Ammon's horn (tissue), 1 donor: ENCODE results near the gene TNPO3.

Experiments used
- DNase-seq: peaks from one replicate; pipeline ENCODE4 v3.0.0-alpha.2; 2016; ENCODE audit warnings: low spot score

The TNPO3 gene

DNA sequence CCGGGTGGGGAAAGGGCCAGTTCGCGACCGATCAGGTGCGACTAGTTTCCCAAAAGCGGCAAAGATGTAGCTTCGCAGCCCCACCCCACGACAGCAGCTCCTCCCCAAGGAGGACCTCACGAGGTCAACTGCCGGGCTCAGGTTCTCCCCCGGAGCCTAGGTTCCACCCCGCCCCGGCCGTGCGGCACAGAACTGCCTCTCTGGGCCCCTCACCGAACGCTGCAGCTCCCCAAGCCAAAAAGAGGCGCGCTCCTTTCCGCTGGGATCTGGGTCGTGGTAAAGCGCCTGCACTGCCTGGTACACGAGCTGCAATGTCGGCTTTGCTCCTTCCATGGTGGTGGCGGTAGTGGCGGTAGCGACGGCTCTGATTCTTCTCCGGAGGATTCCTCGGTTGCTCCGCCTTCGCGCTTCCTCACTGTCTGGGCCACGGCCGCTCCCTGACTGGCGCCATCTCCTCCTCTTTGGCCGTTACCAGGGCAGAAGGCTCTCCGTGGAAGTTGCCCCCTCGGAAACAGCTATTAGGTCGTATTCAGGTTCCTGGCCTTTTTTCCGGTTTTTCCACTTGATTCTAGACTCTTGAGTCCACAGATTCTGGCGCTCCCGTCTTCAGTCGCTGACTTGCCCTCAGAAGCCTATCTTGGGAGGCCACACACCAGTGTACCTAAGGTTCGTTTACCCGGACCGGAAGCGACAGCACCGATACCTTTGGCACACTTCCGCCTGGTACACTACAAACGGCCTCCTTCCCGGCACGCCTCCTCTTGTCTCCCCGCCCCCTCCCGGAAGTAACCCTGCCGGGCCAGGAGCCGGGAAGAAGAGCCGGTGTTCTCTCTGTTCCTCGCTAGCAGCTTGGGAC is at the start of gene TNPO3:
Gene TNPO3, minus strand, starts transcription at position 674 of the 856 bp plus-strand sequence. Its CDS starts 341 bp downstream, at position 333.
- peak; percentile 94 for DNase-seq

DNA sequence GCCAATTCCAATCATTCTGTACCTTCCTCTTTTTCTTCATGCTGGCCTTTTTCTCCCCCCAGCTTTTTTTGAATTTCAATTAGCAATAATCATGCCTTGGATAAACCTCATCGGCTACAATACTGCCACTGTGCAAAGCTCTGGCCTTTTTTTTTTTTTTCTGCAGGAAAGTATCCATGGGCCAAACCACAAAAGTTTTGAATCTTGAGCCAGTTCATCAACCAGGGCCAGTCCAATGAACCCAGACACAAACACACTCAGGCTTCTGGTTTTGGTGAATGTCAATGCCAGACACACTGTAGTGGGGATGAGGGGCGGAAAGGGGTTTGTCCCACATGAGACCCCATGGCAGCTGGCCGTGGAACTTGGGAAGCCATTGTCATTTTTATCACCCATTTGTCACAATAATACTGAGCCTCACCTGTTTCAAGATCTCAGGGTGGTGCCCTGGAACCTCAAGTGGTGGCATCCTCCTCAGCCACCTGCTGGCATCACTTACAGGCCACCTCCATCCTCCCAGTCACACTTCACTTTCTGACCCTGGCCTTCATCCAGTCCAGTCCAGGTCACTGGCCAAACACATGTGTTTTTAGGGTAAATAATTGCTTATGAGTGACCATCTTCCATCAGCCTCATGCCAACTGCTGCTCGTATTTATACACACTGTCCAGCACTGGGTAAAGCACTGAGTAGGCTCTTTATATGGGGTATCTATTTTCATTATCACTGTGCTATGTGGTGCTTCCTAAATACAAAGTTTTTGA is 48.8 kb upstream of the TNPO3 start:
- DNase-seq = no peak

DNA sequence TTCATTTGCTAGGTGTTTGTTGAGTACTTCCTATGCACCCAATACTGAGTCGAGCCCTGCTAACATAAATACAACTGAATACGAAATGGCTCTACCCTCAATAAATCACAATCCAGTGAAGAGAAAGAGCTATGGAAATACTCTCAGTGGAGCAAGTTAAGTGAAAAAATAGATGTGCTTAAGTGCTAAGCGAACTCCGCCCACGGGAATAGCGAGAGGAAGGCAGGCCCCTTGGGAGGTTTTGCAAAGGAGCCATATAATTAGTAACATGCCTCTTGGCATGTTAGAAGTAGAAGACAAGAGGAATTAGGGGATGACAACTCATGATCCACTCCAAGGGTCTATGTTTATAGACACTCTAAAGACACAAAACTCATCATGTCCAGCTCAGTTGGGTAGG is 46.8 kb upstream of the TNPO3 start:
- DNase-seq = no peak

DNA sequence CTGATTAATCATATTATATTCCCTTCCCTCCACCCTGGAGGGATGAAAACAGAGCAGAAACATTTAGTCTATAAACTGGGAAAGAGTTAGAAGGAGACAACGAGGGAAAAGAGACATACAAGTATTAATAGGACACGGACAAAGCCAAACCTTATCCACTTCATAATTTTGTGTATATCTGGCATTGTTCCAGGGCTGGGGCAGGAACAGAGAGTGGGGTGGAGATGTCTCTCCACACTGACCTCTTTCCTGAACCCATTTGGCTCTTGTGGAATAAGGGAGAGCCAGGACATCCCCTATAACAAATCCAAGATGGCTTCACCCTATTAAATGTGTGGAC is 45.9 kb upstream of the TNPO3 start:
- no peak for DNase-seq

DNA sequence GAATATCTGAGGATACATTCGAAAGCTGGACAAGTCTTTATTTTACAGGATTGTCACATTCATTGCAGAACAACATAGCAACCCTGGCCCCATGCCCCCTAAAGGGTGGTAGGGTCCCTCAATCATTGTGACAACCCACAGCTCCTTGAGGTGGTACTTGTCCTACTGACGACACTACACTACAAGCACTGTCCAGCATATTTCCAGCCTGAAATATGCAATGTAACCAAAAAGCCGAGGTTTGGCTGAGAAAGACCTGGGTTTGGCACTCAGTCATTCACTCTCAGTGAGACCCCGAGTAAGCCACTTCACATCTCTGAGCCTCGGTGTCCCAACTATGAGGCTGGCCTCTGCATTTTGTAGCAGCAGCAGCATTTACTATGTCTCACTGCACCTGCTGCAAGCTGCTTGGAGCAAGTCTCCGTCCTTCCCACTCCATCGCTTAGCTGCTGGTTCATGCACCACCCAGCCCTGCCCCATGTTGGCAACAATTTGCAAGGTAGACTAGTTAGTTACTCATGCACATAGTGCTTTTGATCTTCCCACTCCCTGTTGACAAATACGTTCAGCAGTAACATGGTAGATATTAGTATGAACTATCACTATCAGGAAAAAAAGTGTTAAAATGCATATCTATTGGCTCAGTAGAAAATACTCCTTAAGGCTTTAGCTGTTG is 43.6 kb upstream of the TNPO3 start:
- no peak for DNase-seq

DNA sequence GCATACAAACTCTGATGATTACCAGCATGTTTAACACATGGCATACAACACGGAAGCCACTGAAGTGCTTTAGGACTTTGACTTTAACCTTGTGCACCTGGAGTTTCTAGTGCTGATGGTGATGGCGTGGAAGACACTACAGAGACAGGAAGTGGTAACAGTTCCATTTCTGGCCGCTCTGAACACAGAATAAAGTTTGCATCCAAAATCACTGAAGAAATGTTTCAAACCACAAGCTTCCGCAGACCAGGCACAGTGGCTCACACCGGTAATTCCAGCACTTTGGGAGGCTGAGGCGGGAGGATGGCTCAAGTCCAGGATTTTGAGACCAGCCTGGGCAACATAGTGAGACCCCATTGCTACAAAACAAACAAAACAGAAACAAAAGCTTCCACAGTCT is 40.3 kb upstream of the TNPO3 start:
- no peak for DNase-seq

DNA sequence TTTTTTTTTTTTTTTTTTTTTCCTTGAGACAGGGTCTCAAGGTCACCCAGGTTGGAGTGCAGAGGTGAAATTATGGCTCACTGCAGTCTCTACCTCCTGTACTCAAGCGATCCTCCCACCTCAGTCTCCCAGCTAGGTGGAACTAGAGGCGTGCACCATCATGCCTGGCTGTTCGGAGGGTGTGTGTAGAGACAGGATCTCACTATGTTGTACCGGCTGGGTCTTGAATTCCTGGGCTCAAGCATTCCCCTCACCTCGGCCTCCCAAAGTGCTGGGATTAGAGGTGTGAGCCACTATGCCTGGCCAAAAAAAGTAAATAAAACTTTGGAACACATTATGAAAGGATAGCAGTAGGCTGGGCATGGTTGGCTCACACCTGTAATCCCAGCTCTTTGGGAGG is 39.6 kb upstream of the TNPO3 start:
- DNase-seq = no peak

DNA sequence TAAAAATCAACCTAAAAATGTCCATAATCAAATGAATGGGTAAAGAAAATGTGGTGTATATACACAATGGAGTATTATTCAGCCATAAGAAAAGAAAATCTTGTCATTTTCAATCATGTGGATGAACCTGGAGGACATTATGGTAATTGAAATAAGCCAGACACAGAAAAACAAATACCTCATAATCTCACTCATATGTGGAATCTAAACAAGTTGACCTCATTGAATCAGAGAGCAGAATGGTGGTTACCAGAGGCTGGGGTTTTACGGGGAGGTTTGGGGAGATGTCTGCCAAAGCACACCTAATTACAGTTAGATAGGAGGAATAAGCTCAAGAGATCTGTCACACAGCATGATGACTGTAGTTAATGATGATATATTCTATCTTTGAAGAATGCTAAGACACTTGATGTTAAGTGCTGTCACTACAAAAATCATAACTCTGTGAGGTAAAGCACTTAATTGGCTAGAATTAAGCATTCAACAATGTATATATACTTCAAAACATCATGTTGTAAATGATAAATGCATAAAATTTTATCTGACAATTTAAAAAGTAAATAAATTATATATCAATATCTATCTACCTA is 39.1 kb upstream of the TNPO3 start:
- no peak for DNase-seq

DNA sequence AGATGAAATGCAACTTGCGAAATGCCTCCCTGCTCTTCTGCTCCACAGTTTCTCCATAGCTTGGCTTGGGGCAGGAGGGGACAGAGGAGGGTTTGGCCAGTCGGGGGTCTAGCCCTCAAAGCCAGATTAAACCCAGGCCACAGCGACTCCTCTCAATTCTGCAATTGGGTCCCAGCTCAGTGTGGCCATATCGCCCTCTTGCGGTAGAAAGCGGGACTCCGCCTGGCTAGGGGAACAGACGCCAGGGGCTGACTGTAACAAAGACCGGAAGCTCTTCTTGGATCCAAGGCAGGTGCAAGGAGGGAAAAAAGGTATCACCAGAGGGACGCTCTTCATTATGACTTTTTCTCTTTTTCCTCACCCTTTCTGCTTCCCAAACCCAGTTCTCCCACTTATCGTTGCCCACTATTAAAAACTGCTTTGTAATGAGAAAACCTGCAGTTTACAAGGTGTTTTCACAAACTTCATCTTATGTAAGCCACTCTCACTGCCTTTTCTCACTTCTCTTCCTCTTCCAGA is 36.6 kb upstream of the TNPO3 start:
- peak; percentile 78 for DNase-seq

DNA sequence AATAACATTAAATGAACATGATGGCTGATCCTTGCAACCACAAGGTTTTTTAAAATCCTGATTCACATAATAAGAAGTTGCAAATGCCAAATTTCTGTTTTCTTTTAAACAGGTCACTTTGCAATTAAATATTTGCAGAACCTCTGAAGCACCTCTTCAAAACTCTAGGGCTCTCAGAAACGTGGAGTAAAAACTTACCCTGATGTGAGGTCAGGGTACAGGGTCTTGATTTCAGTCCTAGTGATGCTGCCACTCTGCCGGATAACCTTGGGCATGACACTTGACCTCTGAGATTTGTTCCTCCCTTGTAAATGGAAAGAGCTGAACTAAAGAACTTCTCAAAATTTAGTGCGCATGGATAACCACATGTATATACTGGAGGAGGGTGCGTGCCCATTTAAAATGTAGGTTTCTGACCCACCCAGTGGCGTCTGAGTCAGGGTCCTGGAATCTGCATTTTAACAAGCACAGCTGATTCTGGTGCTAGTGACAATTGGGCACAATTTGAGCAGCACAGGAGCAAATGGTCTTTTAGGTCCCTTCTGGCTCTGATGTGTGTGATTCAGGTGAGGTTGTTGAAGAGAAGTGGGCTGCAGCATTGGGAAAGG is 35.5 kb upstream of the TNPO3 start:
- no peak for DNase-seq

DNA sequence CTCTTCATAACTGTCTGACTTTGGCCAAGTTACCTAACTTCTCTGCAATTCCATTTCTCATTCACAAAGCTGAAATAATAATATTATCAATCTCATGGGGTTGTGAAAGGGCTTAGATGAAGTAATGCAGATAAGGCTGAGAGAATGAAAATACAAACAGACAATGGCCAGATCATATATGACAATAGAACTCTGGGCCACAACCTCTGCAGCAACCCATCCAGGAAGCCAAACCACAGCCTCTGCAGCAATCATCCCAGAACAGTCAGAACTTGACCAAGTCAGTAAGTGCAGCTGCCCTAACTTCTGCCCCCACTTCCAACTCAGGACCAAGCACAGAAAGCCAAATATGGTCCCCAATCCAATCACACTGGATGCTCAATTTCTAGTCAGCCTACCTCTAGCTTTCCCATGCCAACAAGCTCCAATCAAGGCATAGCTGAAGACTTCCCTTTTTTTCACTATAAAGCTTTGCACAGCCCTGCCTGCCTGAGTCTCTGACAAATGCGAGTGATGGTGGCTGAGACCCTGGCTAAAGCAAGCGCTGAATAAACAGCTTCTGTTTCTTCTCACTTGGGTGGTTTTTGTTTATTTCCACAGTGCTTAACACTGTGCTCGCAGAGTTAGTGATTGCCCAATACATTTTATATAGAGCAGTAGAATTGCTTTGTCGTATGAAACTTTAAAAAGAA is 34.8 kb upstream of the TNPO3 start:
- no peak for DNase-seq

DNA sequence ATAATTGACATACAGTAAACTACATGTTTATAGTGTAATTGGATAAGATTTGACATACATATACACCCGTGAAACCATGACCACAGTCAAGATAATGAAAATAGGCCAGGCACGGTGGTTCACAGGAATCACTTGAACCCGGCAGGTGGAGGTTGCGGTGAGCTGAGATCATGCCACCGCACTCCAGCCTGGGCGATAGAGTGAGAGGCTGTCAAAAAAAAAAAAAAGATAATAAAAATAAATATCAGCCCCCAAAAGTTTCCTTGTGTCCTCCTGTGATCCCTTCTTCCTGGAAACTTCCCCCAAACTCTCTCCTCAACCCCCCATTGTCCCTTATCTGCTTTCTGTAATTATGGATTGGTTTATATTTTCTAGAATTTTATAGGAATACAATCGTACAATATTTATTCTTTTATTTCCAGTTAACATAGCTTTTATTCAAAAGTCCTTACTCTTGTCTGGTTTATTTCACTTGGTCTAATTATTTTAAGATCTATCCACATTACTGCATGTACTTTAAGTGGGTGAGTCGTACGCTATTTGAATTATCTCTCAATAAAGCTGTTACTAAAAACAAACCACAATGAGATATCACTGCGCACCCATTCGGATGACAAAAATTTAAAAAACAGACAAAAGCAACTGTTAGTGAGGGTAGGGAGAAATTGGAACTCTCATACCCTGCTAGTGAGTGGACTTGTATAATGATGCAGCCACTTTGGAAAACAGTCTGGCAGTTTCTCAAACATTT is 30.1 kb upstream of the TNPO3 start:
- no peak for DNase-seq

DNA sequence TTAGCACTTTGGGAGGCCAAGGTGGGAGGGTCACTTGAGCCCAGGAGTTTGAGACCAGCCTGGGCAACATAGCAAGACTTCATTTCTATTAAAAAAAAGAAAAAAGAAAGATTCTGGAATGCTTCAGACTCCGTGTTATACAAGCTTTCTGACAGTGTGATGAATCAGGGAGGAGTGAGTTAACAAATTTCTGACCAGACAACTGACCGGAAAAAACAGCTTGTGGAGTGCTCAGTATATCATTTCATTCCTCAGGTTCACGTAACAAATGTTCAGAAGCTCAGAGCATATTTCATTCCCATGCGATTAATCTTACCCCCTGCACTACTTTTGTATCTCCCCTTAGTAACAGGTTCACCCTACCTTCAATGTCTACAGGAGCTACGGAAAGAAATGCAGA is 28.6 kb upstream of the TNPO3 start:
- no peak for DNase-seq

DNA sequence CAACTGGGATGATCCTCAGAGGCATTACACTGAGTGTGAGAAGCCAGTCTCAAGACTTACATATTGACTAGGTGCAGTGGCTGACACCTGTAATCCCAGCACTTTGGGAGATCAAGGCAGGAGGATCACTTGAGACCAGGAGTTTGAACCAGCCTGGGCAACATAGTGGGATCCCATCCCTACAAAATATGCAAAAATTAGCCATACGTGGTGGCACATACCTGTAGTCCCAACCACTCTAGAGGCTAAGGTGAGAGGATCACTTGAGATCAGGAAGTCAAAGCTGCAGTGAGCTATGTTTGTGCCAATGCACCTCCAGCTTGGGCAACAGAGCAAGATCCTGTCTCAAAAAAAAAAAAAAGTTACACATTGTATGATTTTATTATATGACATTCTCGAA is 23.5 kb upstream of the TNPO3 start:
- DNase-seq = no peak

DNA sequence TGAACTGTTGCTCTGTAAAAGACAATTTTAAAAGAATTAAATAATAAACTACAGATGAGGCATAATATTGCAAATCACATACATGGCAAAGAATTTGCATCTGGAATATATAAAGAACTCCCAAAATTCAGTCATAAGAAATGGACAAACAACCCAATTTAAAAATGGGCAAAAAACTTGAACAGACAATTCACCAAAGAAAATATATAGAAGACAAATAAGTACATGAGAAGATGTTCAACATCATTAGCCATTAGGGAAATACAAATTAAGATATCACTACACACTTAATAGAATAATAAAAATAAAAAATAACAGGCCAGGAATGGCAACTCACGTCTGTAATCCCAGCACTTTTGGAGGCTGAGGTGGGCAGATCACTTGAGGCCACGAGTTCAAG is 22.0 kb upstream of the TNPO3 start:
- DNase-seq = no peak

DNA sequence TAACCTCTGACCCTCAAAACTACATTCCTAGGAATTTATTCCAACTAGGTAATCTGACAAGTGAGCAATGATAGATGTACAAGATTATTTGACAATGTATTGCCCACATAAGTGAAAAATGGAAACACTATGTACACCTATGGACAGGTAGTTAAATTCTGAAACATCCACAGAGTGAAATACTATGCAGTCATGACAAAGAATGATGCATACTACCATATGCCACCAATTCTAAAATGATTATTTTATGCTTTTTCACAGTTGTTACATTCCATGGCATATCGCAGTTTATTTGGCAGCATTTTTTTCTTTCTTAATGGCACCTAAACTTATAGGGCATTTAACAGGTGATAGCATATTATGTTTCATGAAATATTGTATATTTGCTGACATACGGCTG is 20.1 kb upstream of the TNPO3 start:
- no peak for DNase-seq

DNA sequence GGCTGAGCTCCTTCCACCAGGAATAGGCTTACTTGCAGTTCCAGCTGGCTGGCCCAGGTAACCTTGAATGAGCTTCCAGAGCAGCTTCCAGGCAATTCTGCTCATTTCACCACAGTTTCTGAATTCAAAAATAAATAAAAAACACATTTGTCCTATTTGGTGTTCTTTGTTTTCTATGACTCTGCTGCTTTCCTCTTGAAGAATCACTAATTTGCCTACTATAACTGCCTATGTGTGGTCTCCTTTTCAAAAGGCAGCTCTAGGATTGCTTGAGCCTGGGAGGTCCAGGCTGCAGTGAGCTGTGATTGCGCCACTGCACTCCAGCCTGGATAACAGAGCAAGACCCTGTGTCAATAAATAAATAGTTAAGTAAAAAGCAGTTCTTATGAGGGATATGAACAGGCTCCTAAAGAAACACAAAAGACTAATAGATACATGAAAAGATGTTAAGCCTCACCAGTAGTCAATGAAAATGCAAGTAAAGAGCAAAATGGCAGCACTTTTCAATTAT is 19.5 kb upstream of the TNPO3 start:
- DNase-seq = no peak

DNA sequence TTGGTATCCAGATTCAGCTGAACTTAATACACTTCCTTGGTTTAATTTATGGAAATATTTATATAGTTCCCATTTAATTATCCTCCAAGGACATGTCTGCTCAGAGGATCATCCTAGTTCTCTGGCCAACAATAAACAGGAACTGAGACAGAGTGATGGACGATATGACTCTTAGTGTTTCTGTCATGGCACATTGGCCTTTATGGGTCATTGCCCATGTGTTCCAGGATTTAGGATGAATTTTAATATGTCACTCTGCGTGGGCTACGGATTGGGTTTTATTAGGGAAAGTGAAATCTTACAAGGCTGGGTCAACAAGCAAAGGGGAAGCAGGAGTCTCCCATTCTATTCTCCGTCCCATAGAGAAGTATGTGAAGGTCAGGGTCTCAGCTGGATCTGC is 18.8 kb upstream of the TNPO3 start:
- no peak for DNase-seq

DNA sequence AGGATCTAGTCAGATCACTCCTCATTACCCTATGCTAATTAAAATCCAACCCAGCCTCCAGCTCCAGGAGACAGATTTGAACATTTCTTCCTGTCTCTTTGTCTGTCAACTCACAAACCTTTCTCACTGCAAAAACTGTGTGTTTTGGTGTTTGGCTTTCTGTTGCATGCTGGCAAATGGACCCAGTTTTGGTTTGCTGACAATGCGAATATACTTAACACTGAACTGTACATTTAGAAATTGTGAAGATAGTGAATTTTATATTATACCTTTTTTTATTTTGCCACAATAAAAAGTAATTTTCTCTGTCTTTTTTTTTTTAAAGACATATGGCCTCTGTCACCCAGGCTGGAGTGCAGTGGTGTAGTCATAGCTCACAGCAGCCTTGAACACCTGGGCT is 18.3 kb upstream of the TNPO3 start:
- DNase-seq = no peak

DNA sequence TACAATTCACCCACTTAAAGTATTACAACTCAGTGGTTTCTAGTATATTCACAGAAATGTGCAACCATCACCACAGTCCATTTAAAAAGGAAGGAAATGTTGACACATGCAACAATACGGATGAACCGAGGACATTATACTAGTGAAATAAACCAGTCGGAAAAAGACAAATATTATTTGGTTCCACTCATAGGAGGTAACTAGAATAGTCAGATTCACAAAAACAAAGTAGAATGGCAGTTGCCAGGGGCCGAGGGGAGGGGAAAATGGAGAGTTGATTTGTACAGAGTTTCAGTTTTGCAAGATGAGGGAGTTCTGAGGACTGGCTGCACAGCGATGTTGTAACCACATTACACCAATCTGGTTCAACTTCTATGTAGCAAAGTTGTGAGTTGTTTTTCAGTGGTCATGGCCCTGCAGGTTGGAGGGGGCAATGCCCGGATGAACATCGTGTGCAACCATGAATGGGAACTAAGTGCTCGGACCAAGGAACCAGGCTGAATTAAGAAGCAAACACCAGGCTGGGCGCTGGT is 17.6 kb upstream of the TNPO3 start:
- no peak for DNase-seq
